ENCODE data around the gene NR4A1.

DNA sequence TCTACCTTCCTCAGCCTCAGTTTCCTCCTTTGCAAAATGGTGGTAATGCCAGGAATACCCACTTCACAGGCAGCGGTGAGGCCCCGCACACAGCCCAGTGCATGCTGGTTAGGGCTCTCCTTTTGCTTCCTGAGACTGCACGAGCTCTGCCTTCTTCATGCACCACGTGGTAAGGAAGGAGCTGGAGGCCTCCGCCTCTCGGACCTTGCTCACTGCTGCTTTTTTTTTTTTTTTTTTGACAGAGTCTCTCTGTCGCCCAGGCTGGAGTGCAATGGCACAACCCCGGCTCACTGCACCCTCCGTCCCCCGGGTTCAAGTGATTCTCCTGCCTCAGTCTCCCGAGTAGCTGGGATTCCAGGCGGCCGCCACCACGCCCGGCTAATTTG lies 26.4 kb upstream of the NR4A1 start:
- no peak for TF ChIP-seq ZNF24 (tag by site-specific recombination; IDR thresholded peaks at IDR 0.05)
- no peak for TF ChIP-seq MZF1 (tag by site-specific recombination; IDR thresholded peaks at IDR 0.05; ENCODE audit: borderline replicate concordance)
- TF ChIP-seq, protein P1, sequence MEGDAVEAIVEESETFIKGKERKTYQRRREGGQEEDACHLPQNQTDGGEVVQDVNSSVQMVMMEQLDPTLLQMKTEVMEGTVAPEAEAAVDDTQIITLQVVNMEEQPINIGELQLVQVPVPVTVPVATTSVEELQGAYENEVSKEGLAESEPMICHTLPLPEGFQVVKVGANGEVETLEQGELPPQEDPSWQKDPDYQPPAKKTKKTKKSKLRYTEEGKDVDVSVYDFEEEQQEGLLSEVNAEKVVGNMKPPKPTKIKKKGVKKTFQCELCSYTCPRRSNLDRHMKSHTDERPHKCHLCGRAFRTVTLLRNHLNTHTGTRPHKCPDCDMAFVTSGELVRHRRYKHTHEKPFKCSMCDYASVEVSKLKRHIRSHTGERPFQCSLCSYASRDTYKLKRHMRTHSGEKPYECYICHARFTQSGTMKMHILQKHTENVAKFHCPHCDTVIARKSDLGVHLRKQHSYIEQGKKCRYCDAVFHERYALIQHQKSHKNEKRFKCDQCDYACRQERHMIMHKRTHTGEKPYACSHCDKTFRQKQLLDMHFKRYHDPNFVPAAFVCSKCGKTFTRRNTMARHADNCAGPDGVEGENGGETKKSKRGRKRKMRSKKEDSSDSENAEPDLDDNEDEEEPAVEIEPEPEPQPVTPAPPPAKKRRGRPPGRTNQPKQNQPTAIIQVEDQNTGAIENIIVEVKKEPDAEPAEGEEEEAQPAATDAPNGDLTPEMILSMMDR (tag by site-specific recombination; IDR thresholded peaks at IDR 0.05): no peak
- TF ChIP-seq, protein P2, sequence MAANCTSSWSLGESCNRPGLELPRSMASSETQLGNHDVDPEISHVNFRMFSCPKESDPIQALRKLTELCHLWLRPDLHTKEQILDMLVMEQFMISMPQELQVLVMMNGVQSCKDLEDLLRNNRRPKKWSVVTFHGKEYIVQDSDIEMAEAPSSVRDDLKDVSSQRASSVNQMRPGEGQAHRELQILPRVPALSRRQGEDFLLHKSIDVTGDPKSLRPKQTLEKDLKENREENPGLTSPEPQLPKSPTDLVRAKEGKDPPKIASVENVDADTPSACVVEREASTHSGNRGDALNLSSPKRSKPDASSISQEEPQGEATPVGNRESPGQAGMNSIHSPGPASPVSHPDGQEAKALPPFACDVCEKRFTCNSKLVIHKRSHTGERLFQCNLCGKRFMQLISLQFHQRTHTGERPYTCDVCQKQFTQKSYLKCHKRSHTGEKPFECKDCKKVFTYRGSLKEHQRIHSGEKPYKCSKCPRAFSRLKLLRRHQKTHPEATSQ (tag by site-specific recombination; IDR thresholded peaks at IDR 0.05): no peak
- no peak for TF ChIP-seq ZNF274 (IDR thresholded peaks at IDR 0.05; ENCODE audit: low read length)
- no peak for TF ChIP-seq ZNF274 (tag by site-specific recombination; IDR thresholded peaks at IDR 0.05; ENCODE audit: borderline replicate concordance)
- no peak for TF ChIP-seq IKZF3 (tag by site-specific recombination; IDR thresholded peaks at IDR 0.05)
- TF ChIP-seq ZNF362 (tag by site-specific recombination; IDR thresholded peaks at IDR 0.05): no peak
- no peak for TF ChIP-seq SP7 (tag by site-specific recombination; IDR thresholded peaks at IDR 0.05)
- no peak for TF ChIP-seq GLI4 (tag by site-specific recombination; IDR thresholded peaks at IDR 0.05)
- TF ChIP-seq KLF9 (tag by site-specific recombination; IDR thresholded peaks at IDR 0.05; ENCODE audit: low read depth): no peak
- no peak for TF ChIP-seq ZNF121 (tag by site-specific recombination; IDR thresholded peaks at IDR 0.05)
- TF ChIP-seq OVOL3 (tag by site-specific recombination; IDR thresholded peaks at IDR 0.05): no peak
- no peak for TF ChIP-seq YY1 (tag by site-specific recombination; IDR thresholded peaks at IDR 0.05)
